ENCODE measurements around the gene NEGR1. TPM values are rescaled to one million over a fixed set of nuclear protein-coding genes. Genes with fewer than 3 reads are reported as not detected.

The NEGR1 gene
- total and polyA plus RNA-seq, 9 of the 15 experiments (the other 6 are each of a cell fraction or from before 2014, with no cell fraction given) = not detected

DNA sequence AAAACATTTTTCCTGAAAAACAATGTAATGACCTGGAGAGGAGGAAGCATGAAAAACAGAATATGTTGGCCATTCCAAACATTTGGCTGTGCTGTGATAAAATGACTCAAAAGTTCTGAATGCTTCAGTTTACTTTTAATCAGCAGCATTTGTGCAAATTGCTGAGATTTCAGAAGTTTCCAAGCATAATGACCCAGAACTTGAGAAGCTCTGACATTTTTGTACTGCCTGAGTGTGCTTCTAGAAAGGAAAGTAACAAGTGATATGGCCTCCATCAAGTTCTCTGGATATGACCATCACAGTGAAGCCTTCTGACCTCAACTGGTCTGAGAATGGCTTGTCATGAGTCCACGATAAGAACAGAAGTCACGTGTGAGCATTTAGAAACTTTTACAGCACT, 918.1 kb downstream of the NEGR1 start:
- H3K27me3 ChIP-seq (ENCODE audit: control insufficient read depth in 2 of 2, insufficient read depth in 2 of 2, low read length in 2 of 2) = no peaks in the 10 kb centered on the region
- no TSS peak for BruUV-seq (replicated peaks)
- intact Hi-C loops (cut with micrococcal nuclease) = no loop called here
- TF ChIP-seq ILF3 (IDR thresholded peaks at IDR 0.05; ENCODE audit: borderline replicate concordance) (no peak), GTF2E2 (tag; IDR thresholded peaks at IDR 0.05) (no peak), POLR2G (IDR thresholded peaks at IDR 0.05; ENCODE audit: low read depth, low read length) (no peak), ZNF639 (CRISPR knock-in tag; conservative IDR thresholded peaks at IDR 0.05 in 1 of 2, IDR thresholded peaks at IDR 0.05 in 1 of 2) (no peak), L3MBTL2 (IDR thresholded peaks at IDR 0.05) (no peak), COPS2 (conservative IDR thresholded peaks at IDR 0.05) (no peak), ZNF140 (CRISPR knock-in tag; IDR thresholded peaks at IDR 0.05) (no peak), BDP1 (IDR thresholded peaks at IDR 0.05; ENCODE audit: insufficient read depth, insufficient read length) (no peak), ZNF217 (CRISPR knock-in tag; IDR thresholded peaks at IDR 0.05) (no peak), HDGF (IDR thresholded peaks at IDR 0.05) (no peak), SPI1 (IDR thresholded peaks at IDR 0.05; ENCODE audit: borderline replicate concordance, low read depth, low read length) (no peak)
- TF ChIP-seq, protein P1, sequence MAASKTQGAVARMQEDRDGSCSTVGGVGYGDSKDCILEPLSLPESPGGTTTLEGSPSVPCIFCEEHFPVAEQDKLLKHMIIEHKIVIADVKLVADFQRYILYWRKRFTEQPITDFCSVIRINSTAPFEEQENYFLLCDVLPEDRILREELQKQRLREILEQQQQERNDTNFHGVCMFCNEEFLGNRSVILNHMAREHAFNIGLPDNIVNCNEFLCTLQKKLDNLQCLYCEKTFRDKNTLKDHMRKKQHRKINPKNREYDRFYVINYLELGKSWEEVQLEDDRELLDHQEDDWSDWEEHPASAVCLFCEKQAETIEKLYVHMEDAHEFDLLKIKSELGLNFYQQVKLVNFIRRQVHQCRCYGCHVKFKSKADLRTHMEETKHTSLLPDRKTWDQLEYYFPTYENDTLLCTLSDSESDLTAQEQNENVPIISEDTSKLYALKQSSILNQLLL (CRISPR knock-in tag; IDR thresholded peaks at IDR 0.05; ENCODE audit: borderline replicate concordance) = no peak
- TF ChIP-seq, protein P2, sequence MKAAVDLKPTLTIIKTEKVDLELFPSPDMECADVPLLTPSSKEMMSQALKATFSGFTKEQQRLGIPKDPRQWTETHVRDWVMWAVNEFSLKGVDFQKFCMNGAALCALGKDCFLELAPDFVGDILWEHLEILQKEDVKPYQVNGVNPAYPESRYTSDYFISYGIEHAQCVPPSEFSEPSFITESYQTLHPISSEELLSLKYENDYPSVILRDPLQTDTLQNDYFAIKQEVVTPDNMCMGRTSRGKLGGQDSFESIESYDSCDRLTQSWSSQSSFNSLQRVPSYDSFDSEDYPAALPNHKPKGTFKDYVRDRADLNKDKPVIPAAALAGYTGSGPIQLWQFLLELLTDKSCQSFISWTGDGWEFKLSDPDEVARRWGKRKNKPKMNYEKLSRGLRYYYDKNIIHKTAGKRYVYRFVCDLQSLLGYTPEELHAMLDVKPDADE (conservative IDR thresholded peaks at IDR 0.05; ENCODE audit: control insufficient read depth, low read depth, low read length) = no peak
- TF ChIP-seq, protein P3, sequence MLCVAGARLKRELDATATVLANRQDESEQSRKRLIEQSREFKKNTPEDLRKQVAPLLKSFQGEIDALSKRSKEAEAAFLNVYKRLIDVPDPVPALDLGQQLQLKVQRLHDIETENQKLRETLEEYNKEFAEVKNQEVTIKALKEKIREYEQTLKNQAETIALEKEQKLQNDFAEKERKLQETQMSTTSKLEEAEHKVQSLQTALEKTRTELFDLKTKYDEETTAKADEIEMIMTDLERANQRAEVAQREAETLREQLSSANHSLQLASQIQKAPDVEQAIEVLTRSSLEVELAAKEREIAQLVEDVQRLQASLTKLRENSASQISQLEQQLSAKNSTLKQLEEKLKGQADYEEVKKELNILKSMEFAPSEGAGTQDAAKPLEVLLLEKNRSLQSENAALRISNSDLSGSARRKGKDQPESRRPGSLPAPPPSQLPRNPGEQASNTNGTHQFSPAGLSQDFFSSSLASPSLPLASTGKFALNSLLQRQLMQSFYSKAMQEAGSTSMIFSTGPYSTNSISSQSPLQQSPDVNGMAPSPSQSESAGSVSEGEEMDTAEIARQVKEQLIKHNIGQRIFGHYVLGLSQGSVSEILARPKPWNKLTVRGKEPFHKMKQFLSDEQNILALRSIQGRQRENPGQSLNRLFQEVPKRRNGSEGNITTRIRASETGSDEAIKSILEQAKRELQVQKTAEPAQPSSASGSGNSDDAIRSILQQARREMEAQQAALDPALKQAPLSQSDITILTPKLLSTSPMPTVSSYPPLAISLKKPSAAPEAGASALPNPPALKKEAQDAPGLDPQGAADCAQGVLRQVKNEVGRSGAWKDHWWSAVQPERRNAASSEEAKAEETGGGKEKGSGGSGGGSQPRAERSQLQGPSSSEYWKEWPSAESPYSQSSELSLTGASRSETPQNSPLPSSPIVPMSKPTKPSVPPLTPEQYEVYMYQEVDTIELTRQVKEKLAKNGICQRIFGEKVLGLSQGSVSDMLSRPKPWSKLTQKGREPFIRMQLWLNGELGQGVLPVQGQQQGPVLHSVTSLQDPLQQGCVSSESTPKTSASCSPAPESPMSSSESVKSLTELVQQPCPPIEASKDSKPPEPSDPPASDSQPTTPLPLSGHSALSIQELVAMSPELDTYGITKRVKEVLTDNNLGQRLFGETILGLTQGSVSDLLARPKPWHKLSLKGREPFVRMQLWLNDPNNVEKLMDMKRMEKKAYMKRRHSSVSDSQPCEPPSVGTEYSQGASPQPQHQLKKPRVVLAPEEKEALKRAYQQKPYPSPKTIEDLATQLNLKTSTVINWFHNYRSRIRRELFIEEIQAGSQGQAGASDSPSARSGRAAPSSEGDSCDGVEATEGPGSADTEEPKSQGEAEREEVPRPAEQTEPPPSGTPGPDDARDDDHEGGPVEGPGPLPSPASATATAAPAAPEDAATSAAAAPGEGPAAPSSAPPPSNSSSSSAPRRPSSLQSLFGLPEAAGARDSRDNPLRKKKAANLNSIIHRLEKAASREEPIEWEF (CRISPR knock-in tag; IDR thresholded peaks at IDR 0.05) = no peak

More for the DNA sequence above, 918.1 kb downstream of the NEGR1 start:
- H3K4me3 ChIP-seq = no peak overlapping the region
- CTCF ChIA-PET (ENCODE audit: low intra/inter-chr PET ratio) = no interaction called here
- no peak for ATAC-seq
- H3K9me3 ChIP-seq (replicated peaks; ENCODE audit: control insufficient read depth, insufficient read depth, low read depth, low read length) = no peaks in the 10 kb centered on the region
- no peak overlapping the region for H3K9ac ChIP-seq (ENCODE audit: insufficient read depth in 1 of 2, low read depth in 2 of 2, low read length in 2 of 2)
- in situ Hi-C loops (cut with MboI) = no loop called here
- H3K4me2 ChIP-seq (ENCODE audit: insufficient read depth, low read length) = no peak overlapping the region
- H2AFZ ChIP-seq (ENCODE audit: low read depth, low read length) = no peak overlapping the region
- H3K27ac ChIP-seq (ENCODE audit: extremely low read depth, low read depth, low read length) = no peak overlapping the region
- H3K36me3 ChIP-seq (ENCODE audit: control insufficient read depth, insufficient read depth, low read length) = no peaks in the 10 kb centered on the region
- no peaks in the 10 kb centered on the region for H3K4me1 ChIP-seq (replicated peaks in 1 of 2; ENCODE audit: control insufficient read depth in 2 of 2, insufficient read depth in 2 of 2, low read length in 2 of 2)
- H4K20me1 ChIP-seq (replicated peaks; ENCODE audit: control insufficient read depth, insufficient read depth, low read length) = no peaks in the 10 kb centered on the region
- no peaks in the 10 kb centered on the region for H3K9me1 ChIP-seq (ENCODE audit: control insufficient read depth, insufficient read depth, low read length)
- 0% methylated on average over 2 of the region's 2 CpGs for WGBS (ENCODE audit: insufficient coverage, low coverage, missing lambda C conversion rate)
- FAIRE-seq = no peak
- POLR2A ChIA-PET = no interaction called here
- no peaks in the 10 kb centered on the region for H3K79me2 ChIP-seq (ENCODE audit: control insufficient read depth, insufficient read depth, low read length)
- no peak for DNase-seq (ENCODE audit: extremely low read depth in 1 of 4, low spot score in 3 of 4)
